Right lobe of liver (tissue), 6 donors: ENCODE data around the gene ALK. TPM values are rescaled to one million over a fixed set of nuclear protein-coding genes. Genes with fewer than 3 reads are reported as not detected.

Experiments
- ATAC-seq, 4 donors: fragments of 200-7000 bp; cut with Tn5 transposase; one replicate each; pipeline ENCODE4 v1.9.1; 2020; ENCODE audit warnings: mild to moderate bottlenecking in 4 of 4, moderate library complexity in 4 of 4
- DNase-seq, 3 donors: peaks; one replicate each; pipeline ENCODE4 v3.0.0-alpha.2; 2020
- H3K27ac ChIP-seq, 3 donors: fragments of 200-600 bp; one replicate each; pipeline ENCODE4 v1.8.0; 2022
- H3K27me3 ChIP-seq, 2 donors: fragments of 200-600 bp; one replicate each; pipeline ENCODE4 v1.8.0; 2022
- H3K36me3 ChIP-seq, 4 donors: fragments of 200-600 bp; sonication (generic) in 1 of 4; one replicate each; pipeline versions ENCODE4 v1.5.1 to v1.8.0; 2017 to 2022; ENCODE audit warnings: control low read depth in 1 of 4
- H3K4me1 ChIP-seq, 4 donors: fragments of 200-600 bp; sonication (generic) in 1 of 4; one replicate each; pipeline versions ENCODE4 v1.5.1 to v1.8.0; 2017 to 2022; ENCODE audit warnings: control low read depth in 1 of 4
- H3K4me3 ChIP-seq, 3 donors: fragments of 200-600 bp; one replicate each; pipeline ENCODE4 v1.8.0; 2022
- H3K9me3 ChIP-seq, 4 donors: fragments of 200-600 bp; sonication (generic) in 1 of 4; one replicate each; pipeline versions ENCODE4 v1.5.1 to v1.8.0; 2017 to 2022; ENCODE audit warnings: control low read depth in 1 of 4
- CTCF ChIP-seq, 4 donors: fragments of 200-600 bp in 3 of 4; fragments of 450-650 bp in 1 of 4; IDR thresholded peaks; one replicate each; pipeline versions ENCODE4 v1.5.1 to v1.8.0; 2016 to 2022; ENCODE audit warnings: antibody characterized with exemption in 4 of 4, mild to moderate bottlenecking in 2 of 4
- POLR2A ChIP-seq: fragments of 450-650 bp; IDR thresholded peaks from one replicate; pipeline ENCODE4 v1.6.1; 2017; ENCODE audit warnings: antibody characterized with exemption, mild to moderate bottlenecking
- WGBS: methylation state at CpG from one replicate; pipeline ENCODE4 v1.1.6; 2018; ENCODE audit warnings: low coverage, low lambda C conversion rate; ENCODE audit not compliant: insufficient coverage; ENCODE audit errors: missing lambda C conversion rate; 5-methylcytosine and 5-hydroxymethylcytosine counted together
- intact Hi-C, 2 donors: fragments of 100-400 bp; cut with DNase I; formaldehyde crosslinking; loops; one replicate each; pipeline versions ENCODE4 v1.11.2 to v1.14.1; 2022
- total RNA-seq, 6 experiments: library from RNA; depleted of rRNA in 2 of 6; stranded (reverse); fragments of >200 nt in 2 of 6; fragmentation: NEBNext Ultra II Directional in 3 of 6; extraction: Animal tissue kit (Norgen Biotek cat#: 25700) in 3 of 6; gene quantifications; one replicate each; pipeline versions ENCODE4 v1.1.0 to v1.2.4, GENCODE V29; 2016 to 2023
- donor health status: DM: no; HTN: yes; CAD: no.
- donor health status: DM: no; HTN: no; CAD: no.
- donor health status: DM: no; HTN: no; CAD: no.
- donor health status: DM: no; HTN: yes; CAD: no.
- donor health status: DM: no; HTN: yes; CAD: no.

ALK gene
- total RNA-seq, 6 experiments from 2014 or later, result 0.04 to 0.06 TPM; not detected in 4

- Histone ChIP-seq H3K36me3 (no peaks in the 10 kb centered on the region), H3K4me3 (no peak overlapping the region), H3K27ac (no peak overlapping the region), H3K27me3 (no peaks in the 10 kb centered on the region), H3K9me3 (peaks cover 0 to 4% (median 0%) of the 10 kb centered on the region in 4 donors), H3K4me1 (no peaks in the 10 kb centered on the region)
- 89% methylated on average over 3 of the region's 3 CpGs for WGBS
- DNase-seq (no peak), ATAC-seq (no peak)
- TF ChIP-seq POLR2A, result no peak
- TF ChIP-seq CTCF (IDR thresholded peaks at IDR 0.05), result no peak
- intact Hi-C loops, result no loop called here
Observed at GRCh38 chr2:29175338-29175737, 746.0 kb downstream of the ALK start.

- ATAC-seq (no peak), DNase-seq (no peak)
- Histone ChIP-seq H3K4me3 (no peak overlapping the region), H3K27me3 (no peaks in the 10 kb centered on the region), H3K27ac (no peak overlapping the region), H3K4me1 (no peaks in the 10 kb centered on the region), H3K9me3 (peaks cover 0 to 4% (median 0%) of the 10 kb centered on the region in 4 donors), H3K36me3 (no peaks in the 10 kb centered on the region)
- 55% methylated on average over 2 of the region's 2 CpGs for WGBS
- no peak for TF ChIP-seq POLR2A
- TF ChIP-seq CTCF (IDR thresholded peaks at IDR 0.05), result no peak
- intact Hi-C loops, result no loop called here
Observed at GRCh38 chr2:29174937-29175336, 746.4 kb downstream of the ALK start.

- Histone ChIP-seq H3K9me3 (peaks cover 0 to 4% (median 0%) of the 10 kb centered on the region in 4 donors), H3K27me3 (no peaks in the 10 kb centered on the region), H3K4me3 (no peak overlapping the region), H3K36me3 (no peaks in the 10 kb centered on the region), H3K27ac (no peak overlapping the region), H3K4me1 (peaks cover 0 to 9% (median 0%) of the 10 kb centered on the region in 4 donors)
- ATAC-seq, result no peak
- no peak for DNase-seq
- intact Hi-C loops, result no loop called here
- TF ChIP-seq CTCF (IDR thresholded peaks at IDR 0.05), result no peak
- TF ChIP-seq POLR2A, result no peak
- WGBS, result 43% methylated on average over 1 of the region's 1 CpG
Observed at GRCh38 chr2:29166242-29167039, 754.9 kb downstream of the ALK start.

- no peak overlapping the region for H3K4me3 ChIP-seq
- TF ChIP-seq CTCF (IDR thresholded peaks at IDR 0.05) (no peak), POLR2A (no peak)
- H3K4me1 ChIP-seq, result peaks cover 0 to 9% (median 0%) of the 10 kb centered on the region in 4 donors
- no peaks in the 10 kb centered on the region for H3K9me3 ChIP-seq
- DNase-seq, result no peak
- ATAC-seq, result peak; percentile 56 to 90 (median 73)
- H3K27ac ChIP-seq, result no peak overlapping the region
- intact Hi-C loops, result no loop called here
- H3K36me3 ChIP-seq, result no peaks in the 10 kb centered on the region
- WGBS, result 33% methylated on average over 8 of the region's 8 CpGs
- no peaks in the 10 kb centered on the region for H3K27me3 ChIP-seq
Observed at GRCh38 chr2:29165362-29166241, 755.8 kb downstream of the ALK start.
